ENCODE results near the gene ZNF367. TPM values are rescaled to one million over a fixed set of nuclear protein-coding genes. Genes with fewer than 3 reads are reported as not detected.

Gene ZNF367
- total RNA-seq, 1 donor from 2014 or later = 4.3 TPM

DNA sequence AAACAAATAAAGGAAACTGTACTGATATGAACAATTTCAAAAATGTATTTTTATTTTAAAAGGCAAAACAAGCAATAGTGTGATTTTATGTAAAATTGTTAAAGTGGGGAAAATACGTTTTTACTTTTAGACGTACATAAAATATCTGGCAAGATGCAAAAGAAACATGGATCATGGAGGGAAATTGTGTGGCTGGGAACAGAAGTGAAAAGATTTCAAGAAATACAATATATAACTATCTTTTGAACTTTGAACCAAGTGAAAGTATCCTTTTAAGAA lies 1.5 kb upstream of the ZNF367 start:
- ChIA-PET POLR2A (interaction anchor here (0.6 to 1.8 kb wide), 6 partner anchors 30 to 236 kb away, joined by 3 to 14 read pairs (median 6); partner anchors contain the start of genes HABP4 and PRXL2C), CTCF (no interaction called here)
- no peaks in the 10 kb centered on the region for H3K9me3 Mint-ChIP-seq
- no peaks in the 10 kb centered on the region for H3K27me3 Mint-ChIP-seq
- intact Hi-C loops (cut with micrococcal nuclease) = loop anchor here (5.0 to 10.0 kb wide), 8 partner anchors 92 to 1838 kb away; partner anchors contain the start of genes ANP32B, TBC1D2, TDRD7 and ZNF510
- peak overlapping the region; percentile 81 for H3K4me3 Mint-ChIP-seq
- peaks cover 2% of the 10 kb centered on the region for H3K36me3 Mint-ChIP-seq (ENCODE audit: low read depth)
- DNase-seq (no peak), ATAC-seq (ENCODE audit: low read depth) (no peak)
- H3K4me1 Mint-ChIP-seq = peaks cover 30% of the 10 kb centered on the region
- TF ChIP-seq, protein P1, sequence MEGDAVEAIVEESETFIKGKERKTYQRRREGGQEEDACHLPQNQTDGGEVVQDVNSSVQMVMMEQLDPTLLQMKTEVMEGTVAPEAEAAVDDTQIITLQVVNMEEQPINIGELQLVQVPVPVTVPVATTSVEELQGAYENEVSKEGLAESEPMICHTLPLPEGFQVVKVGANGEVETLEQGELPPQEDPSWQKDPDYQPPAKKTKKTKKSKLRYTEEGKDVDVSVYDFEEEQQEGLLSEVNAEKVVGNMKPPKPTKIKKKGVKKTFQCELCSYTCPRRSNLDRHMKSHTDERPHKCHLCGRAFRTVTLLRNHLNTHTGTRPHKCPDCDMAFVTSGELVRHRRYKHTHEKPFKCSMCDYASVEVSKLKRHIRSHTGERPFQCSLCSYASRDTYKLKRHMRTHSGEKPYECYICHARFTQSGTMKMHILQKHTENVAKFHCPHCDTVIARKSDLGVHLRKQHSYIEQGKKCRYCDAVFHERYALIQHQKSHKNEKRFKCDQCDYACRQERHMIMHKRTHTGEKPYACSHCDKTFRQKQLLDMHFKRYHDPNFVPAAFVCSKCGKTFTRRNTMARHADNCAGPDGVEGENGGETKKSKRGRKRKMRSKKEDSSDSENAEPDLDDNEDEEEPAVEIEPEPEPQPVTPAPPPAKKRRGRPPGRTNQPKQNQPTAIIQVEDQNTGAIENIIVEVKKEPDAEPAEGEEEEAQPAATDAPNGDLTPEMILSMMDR (IDR thresholded peaks at IDR 0.05) = no peak
- peak overlapping the region; percentile 92 for H3K27ac Mint-ChIP-seq

DNA sequence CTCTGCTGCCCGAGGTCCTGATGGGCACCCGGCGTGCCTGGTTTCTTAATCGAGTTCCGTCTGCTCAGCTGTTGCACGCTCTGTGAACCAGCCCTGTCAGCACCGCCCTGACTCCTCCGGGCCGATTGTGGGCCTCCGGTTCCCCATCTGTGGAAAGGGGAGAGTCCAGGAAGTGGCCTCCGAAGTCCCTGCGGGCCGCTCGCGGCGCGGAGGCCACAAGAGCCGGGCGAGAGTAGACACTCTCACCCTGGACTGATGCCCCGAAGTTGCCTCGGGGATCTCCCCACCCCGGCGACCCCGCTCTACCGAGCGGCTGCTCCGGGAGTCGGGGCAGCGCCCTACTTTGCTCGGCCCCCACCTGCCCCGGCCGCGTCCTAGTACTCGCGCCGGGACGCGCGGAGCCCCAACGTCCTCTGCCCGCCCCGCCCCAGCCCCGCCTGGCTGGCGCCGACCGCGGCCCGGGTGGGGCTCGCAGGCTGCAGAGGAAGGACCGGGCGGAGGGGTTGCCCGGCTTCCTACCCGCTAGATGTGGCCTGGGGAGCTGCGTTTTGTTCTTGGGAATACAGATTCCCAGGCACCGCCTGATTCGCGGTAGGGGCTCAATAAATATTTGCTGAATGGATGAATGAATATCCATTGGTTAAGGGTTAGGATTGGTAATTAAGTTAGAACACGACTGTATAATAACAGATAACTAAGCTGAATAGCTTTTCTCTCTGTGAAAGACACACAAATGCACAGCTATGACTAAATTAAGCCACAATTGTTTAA lies 935 bp upstream of the ZNF367 start:
- Mint-ChIP-seq H3K27ac (peak overlapping the region; percentile 92), H3K27me3 (no peaks in the 10 kb centered on the region), H3K36me3 (ENCODE audit: low read depth) (peaks cover 2% of the 10 kb centered on the region), H3K9me3 (no peaks in the 10 kb centered on the region), H3K4me1 (peaks cover 35% of the 10 kb centered on the region), H3K4me3 (peak overlapping the region; percentile 93)
- ATAC-seq (ENCODE audit: low read depth) = peak; percentile 35
- DNase-seq = peak; percentile 68
- TF ChIP-seq, protein P1 (IDR thresholded peaks at IDR 0.05) = no peak
- CTCF ChIA-PET = no interaction called here
- POLR2A ChIA-PET = interaction anchor here (0.6 to 1.8 kb wide), 9 partner anchors 30 to 1214 kb away, joined by 3 to 14 read pairs (median 5); partner anchors contain the start of genes HABP4, PRXL2C, SLC35D2 and TSTD2
- intact Hi-C loops (cut with micrococcal nuclease) = loop anchor here (1.0 to 10.0 kb wide), 14 partner anchors 31 to 1838 kb away; partner anchors contain the start of genes ANP32B, ERCC6L2, HABP4 and PRXL2C

DNA sequence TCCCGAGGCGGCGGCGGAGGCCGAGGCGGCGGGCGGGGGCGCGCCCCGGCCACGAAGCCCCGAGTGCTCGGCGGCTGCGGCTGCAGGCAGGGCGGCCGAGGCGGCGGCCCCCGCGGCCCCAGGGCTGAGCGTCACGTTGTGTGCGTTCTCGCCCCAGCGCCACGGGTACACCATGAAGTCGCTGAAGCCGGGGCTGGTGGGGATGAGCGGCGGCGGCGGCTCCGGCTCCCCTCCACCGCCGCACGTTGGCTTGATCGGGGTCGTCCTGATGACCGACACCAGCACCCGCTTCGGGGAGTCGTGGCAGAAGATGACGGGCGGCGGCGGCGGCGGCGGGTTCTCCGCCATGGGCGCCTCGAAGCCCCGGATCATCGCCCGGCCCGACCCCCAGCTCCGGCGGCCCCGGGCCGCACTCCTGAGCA lies 498 bp downstream of the ZNF367 start:
- no peaks in the 10 kb centered on the region for H3K9me3 Mint-ChIP-seq
- H3K4me1 Mint-ChIP-seq = peaks cover 49% of the 10 kb centered on the region
- no peaks in the 10 kb centered on the region for H3K27me3 Mint-ChIP-seq
- ChIA-PET CTCF (no interaction called here), POLR2A (interaction anchor here (1.6 kb wide), 1 partner anchor 35 kb away, joined by 7 read pairs; the partner anchor contains the start of gene SLC35D2)
- intact Hi-C loops (cut with micrococcal nuclease) = loop anchor here (1.0 to 10.0 kb wide), 14 partner anchors 33 to 1840 kb away; partner anchors contain the start of genes ANP32B, ERCC6L2, HABP4 and PRXL2C
- peak overlapping the region; percentile 88 for H3K27ac Mint-ChIP-seq
- peaks cover 2% of the 10 kb centered on the region for H3K36me3 Mint-ChIP-seq (ENCODE audit: low read depth)
- ATAC-seq (ENCODE audit: low read depth) (no peak), DNase-seq (no peak)
- H3K4me3 Mint-ChIP-seq = peak overlapping the region; percentile 93
- TF ChIP-seq, protein P1 (IDR thresholded peaks at IDR 0.05) = no peak

DNA sequence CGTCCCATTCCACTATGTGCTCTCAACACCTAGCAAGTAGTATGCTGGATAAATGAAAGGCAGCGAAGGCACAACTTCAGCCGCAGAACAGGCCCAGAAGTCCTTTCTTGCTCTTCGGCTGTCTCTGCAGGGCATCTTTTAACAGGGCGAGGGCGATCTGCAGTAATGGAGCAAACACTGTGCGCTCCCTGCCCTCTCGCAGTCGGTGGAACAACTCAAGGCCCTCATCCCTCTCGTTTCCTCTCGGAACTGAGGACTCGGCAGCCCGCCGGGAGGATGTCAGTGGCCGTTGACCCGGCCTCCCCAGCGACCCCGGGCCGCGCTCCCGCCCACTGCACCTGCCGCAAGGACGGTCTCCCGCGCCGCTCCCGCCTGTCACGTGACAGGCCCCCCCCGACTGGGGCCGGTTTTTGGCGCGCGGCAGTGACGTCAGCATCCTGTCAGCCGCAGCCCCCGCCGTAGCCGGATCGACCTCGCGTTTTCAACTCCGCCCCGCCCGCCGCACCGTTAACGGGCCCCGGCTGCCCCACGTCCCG lies 1.1 kb downstream of the ZNF367 start:
- ATAC-seq (ENCODE audit: low read depth) = peak; percentile 2
- Mint-ChIP-seq H3K36me3 (ENCODE audit: low read depth) (peaks cover 2% of the 10 kb centered on the region), H3K27ac (peak overlapping the region; percentile 92), H3K4me3 (peak overlapping the region; percentile 86), H3K9me3 (no peaks in the 10 kb centered on the region), H3K27me3 (no peaks in the 10 kb centered on the region), H3K4me1 (peaks cover 53% of the 10 kb centered on the region)
- intact Hi-C loops (cut with micrococcal nuclease) = loop anchor here (5.0 to 10.0 kb wide), 8 partner anchors 90 to 1840 kb away; partner anchors contain the start of genes ANP32B, TBC1D2, TDRD7 and ZNF510
- TF ChIP-seq, protein P1 (IDR thresholded peaks at IDR 0.05) = no peak
- DNase-seq = peak; percentile 89
- POLR2A ChIA-PET = interaction anchor here (0.6 to 1.0 kb wide), 2 partner anchors 33 to 269 kb away, joined by 3 to 7 read pairs; partner anchors contain the start of gene HABP4
- CTCF ChIA-PET = no interaction called here

All from activated B cell treated with CpG ODN at 0.5 μM for 24 hours (primary cell).